Activated CD8-positive, alpha-beta memory T cell treated with anti-CD3 and anti-CD28 coated beads, Interleukin-2, amount 50 U/mL, for 48 hours (primary cell): ENCODE data around the gene PPP1R13B.
"Not testable (repeated sequence)": the region's sequence is repeated elsewhere in the genome, so short reads cannot be mapped to it uniquely, and the experiment has no call there.

Experiments
- DNase-seq: peaks from one replicate; pipeline ENCODE4 v3.0.0-alpha.2; 2020

Gene PPP1R13B

DNA sequence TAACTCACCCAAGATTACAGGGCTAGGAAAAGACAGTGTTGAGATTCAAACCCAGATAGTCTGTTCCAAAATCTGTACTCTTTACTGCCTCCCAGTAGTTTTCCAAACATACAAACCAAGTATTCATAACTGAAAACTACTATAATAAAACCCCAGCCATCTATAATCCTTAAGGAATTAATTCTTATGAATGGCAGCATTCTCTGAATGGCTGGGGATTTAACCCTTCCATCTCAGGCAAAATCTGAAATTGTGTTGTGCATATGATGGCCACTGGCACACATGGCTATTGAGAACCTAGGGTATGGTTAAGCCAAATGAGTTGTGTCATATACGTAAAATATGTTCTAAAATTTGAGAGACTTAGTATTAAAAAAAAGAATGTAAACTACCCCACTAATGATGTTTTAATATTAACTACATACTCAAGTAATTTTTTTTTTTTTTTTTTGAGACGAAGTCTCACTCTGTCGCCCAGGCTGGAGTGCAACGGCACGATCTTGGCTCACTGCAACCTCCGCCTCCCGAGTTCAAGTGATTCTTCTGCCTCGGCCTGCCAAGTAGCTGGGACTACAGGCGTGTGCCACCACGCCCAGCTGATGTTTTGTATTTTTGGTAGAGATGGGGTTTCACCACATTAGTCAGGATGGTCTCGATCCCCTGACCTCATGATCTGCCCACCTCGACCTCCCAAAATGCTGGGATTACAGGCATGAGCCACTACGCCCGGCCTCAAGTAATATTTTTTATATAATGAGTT lies 16.7 kb downstream of the PPP1R13B start:
- DNase-seq, result no peak

DNA sequence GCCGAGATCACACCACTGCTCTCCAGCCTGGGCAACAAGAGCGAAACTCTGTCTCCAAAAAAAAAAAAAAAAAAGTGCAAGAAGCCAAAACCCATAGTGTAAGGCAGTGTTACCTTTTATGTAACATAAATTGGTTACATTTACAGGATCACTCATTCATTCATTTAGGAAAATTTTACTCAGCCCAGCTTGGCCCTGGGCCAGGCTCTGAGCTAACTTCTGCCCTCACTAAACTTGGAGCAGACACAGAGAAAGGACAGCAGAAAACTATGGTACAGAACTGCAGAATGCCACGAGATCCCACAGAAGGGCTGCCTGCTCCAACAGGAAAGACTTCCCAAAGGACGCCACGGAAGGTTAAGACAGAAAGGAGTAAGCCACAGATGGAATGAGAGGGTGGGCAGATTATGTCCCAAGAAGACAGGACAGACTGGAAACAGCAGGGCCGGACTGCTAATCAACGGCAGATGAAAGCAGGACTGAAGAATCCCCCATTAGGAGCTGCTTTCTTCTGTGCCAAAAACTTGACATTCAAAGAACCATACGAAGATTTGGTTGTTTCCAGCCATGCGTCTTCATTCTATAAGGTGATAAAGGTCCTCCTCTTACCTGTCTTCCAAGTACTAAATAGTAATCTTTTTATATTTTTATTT lies 18.9 kb downstream of the PPP1R13B start:
- no peak for DNase-seq

DNA sequence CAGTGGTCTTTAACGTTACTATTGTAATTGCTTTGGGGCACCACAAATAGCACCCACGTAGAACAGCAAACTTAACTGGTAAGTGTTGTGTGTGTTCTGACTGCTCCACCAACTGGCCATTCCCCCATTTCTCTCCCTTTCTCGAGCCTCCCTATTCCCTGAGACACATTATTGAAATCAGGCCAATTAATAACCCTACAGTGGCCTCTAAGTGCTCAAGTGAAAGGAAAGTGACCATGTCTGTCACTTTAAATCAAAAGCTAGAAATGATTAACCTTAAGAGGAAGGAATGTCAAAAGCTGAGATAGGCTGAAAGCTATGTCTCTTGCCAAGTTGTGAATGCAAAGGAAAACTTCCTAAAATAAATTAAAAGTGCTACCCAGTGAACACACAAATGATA lies 22.3 kb downstream of the PPP1R13B start:
- no peak for DNase-seq

DNA sequence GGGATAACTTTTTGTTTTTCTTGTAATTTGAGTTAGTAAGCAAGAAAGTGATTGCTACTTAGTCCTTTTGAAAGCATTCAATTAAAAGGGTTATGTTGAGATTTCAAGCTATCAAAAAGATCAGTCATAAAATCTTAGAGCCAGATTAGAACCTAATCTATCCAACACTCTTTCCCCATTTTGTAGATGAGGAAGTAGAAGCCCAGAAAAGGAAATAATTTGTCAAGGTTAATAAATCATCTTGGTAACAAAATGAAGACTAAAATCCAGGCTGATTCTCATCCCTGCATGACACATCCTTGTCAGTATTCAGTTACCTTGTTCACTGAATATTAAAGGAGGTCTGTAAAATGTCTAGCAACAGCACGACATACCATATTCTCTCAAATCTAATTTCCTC lies 26.5 kb downstream of the PPP1R13B start:
- no peak for DNase-seq

DNA sequence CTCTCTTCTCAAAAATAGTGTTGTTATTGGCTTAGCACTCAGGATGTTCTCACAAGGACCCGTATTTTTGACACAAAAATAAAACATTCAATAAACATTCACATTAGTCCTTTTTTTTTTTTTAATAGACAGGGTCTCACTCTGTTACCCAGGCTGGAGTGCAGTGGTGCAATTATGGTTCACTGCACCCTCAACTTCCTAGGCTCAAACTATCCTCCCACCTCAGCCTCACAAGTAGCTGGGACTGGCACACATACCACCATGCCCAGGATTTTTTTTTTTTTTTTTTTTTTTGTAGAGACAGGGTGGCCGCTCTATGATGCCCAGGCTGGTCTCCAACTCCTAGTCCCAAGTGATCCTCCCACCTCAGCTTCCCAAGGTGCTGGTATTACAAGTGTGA lies 27.0 kb downstream of the PPP1R13B start:
- DNase-seq, result no peak

DNA sequence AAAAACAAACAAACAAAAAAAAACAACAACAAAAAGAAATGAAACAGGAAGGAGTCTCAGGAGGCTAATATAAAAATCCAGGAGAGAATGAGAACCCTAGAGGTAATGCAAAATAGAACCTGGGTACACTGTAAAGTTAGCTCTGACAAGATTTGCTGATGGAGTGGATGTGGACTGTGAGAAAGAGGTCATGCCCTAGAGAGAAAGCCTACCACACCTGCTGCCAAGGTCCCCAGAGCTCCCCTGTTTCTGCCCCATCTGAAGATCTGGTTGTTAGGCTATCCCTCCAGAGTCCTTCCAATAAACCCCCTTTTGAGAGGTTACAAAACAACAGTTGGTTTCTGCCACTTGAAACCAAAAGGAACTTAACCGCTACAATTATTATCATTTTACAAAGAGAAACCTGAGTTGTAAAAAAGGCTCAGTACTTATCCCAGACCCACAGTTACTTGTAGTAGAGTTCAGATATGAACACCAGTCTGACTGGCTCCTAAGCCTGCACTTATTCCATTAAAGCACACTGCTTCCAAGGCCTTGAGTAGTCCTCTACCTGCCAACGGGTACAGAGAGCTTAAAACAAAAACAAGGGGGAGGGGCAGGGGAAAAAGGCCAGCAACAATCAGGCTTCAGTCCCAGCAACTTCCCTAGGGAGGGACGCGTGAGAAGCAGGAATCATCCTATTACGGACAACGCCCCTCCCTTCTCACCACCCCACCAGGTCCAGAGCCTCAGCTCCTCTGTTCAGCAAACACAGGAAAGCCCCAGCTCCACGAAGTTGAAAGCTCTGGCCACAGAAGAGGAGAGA lies 27.7 kb downstream of the PPP1R13B start:
- no peak for DNase-seq

- no peak for DNase-seq
Observed at GRCh38 chr14:103818870-103819269, 28.5 kb downstream of the PPP1R13B start.

DNA sequence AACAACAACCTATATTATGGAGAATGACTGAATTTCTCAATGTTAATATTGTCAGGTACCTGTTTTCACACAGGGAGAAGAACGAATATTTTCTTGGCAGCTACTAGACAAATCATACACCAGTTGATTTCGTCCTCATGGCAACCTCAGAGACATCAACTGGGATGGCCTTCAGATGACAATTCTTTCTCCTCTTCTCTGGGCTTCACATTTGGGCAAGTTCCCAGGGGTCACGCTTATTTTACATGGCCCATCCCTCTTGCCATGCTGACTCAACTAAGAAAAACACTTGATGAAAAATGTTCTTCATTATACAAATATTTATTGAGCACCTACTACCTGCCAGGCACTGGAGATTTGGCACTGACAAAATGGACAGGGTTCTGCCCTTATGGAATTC lies 29.0 kb downstream of the PPP1R13B start:
- no peak for DNase-seq

- no peak for DNase-seq
Observed at GRCh38 chr14:103817595-103817994, 29.8 kb downstream of the PPP1R13B start.

- DNase-seq, result no peak
Observed at GRCh38 chr14:103816991-103817390, 30.4 kb downstream of the PPP1R13B start.

- DNase-seq, result no peak
Observed at GRCh38 chr14:103815253-103815652, 32.1 kb downstream of the PPP1R13B start.

DNA sequence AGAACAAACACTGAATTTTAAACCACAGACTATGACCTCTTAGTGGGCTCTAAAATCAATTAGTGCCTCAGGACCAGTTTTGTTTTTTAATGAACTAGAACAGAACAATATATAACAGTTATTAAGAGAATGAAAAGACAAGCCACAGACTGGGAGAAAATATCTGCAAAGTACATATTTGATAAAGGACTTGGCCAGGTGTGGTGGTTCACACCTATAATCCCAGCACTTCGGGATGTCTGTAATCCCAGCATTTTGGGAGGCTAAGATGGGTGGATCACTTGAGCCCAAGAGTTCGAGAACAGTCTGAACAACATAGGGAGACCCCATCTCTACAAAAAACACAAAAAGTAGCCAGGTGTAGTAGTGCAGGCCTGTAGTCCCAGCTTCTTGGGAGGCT lies 36.2 kb downstream of the PPP1R13B start:
- DNase-seq, result no peak

- DNase-seq, result peak; percentile 76
Observed at GRCh38 chr14:103808403-103809001, 38.9 kb downstream of the PPP1R13B start.

GRCh38 chr14:103806805-103807204 lies 40.6 kb downstream of the PPP1R13B start:
- DNase-seq, result no peak

DNA sequence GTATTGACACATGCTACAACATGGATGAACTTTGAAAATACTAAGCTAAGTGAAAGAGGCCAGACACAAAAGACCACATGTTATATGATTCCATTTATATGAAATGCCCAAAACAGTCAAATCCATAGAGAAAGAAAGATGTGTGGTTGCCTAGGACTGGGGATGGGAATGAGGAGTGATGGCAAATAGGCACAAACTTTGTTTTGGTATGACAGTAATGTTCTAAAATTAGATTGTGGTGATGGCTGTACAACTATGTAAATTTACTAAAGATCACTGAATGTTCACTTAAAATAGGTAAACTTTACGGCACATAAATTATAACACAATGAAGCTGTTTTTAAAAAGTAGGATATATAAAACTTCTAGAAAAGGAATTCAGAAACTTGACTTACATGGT lies 41.7 kb downstream of the PPP1R13B start:
- DNase-seq, result no peak

- DNase-seq, result no peak
Observed at GRCh38 chr14:103803661-103804060, 43.7 kb downstream of the PPP1R13B start.

- no peak for DNase-seq
Observed at GRCh38 chr14:103802356-103802755, 45.0 kb downstream of the PPP1R13B start.

DNA sequence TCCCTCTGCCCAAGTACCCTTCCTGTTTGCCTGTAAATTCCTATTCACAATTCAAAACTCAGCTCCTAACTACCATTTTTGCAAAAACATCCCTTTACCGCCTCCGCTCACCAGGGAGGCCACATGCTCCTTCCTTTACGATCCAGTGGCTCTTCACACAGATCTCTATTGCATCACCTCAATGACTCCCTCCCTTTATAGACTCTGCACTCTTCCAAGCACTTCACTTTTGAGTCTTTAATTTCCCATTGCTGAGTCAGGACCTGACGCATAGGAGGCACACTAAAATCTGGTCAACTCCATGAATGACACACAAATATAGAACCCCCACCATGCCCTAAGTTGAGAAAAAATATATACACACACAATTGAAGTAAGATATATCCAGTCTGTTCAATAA lies 45.9 kb downstream of the PPP1R13B start:
- no peak for DNase-seq

DNA sequence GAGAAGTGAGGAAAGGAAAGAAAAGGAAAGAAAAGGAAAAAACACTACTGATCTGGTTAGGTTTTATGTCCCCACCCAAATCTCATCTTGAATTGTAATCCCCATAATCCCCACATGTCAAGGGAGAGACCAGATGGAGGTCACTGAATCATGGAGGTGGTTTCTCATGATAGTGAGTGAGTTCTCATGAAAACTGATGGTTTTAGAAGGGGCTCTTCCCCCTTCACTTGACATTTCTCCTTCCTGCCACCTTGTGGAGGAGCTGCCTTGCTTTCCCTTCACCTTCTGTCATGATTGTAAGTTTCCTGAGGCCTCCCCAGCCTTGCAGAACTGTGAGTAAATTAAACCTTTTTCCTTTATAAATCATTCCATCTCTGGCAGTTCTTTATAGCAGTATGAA lies 54.2 kb downstream of the PPP1R13B start:
- not testable (repeated sequence) for DNase-seq

DNA sequence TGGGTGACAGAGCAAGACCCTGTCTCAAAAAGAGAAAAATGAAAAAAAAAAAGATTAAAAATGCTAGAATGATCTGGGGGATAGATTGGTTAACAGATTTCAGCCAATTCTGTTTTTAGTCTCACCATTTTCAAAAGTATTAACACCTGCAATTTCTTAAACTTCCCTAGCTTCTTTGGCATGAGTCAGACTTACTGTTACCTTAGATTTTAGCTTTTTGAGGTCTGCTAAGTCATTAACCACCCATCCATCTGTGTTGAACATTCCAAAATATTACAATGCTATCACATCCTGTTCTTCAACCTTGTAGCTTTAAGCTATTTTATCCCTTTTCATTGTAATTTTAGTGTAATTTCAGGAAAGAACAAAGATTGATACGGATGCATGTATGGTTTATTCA lies 59.3 kb downstream of the PPP1R13B start:
- no peak for DNase-seq

GRCh38 chr14:103782376-103782775 lies 65.0 kb downstream of the PPP1R13B start:
- no peak for DNase-seq

- not testable (repeated sequence) for DNase-seq
Observed at GRCh38 chr14:103776319-103776718, 71.1 kb downstream of the PPP1R13B start.

DNA sequence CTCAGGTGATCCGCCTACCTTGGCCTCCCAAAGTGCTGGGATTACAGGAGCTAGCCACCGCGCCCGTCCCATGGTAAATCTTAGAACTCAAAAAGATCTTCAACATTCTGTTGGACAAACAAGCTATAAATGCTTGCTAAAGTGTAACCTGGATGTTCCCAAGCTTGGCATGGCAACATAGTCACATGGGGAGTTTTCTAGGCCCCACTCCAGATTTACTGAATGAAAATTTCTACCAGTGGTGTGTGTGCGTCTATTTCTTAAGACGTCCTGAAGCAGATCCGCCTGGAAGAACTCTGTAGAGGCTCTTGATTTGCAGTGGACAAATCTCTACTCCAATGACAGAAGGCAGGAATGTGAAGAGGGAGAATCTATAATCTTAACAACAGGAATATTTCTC lies 71.9 kb downstream of the PPP1R13B start:
- DNase-seq, result no peak
